GM12875 (cell line): ENCODE data around the gene HDHD3.

Experiments
- H3K4me3 ChIP-seq: one replicate; pipeline ENCODE4 v1.5.1; 2011; ENCODE audit warnings: low read depth, low read length, control low read depth
- TF ChIP-seq, protein P1 (sequence below): IDR thresholded peaks from 2 replicates; pipeline ENCODE4 v1.5.1; 2011; ENCODE audit warnings: low read depth, mild to moderate bottlenecking, control low read depth, inconsistent platforms, low read length, moderate library complexity, borderline replicate concordance; ENCODE audit not compliant: insufficient read depth

The HDHD3 gene

DNA sequence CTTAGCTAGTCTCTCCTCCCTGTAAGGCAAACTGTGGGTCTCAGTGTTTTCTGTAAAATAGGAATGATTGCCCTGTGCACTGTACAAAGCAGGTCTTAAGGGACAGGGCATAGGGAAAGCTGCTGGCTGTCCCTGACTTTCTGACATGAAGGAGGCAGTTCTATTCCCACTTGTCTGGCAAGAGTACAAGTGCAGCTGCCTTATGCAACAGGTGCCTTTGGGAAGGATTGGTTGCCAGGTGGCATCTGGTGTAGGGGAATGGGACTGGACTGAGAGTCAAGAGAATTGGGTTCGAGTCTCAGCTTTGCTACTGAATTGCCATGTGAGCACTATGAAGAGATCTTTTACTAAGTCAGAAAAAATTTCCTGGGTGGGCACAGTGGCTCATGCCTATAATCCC, 17.4 kb downstream of the HDHD3 start:
- H3K4me3 ChIP-seq: no peak overlapping the region
- TF ChIP-seq, protein P1, sequence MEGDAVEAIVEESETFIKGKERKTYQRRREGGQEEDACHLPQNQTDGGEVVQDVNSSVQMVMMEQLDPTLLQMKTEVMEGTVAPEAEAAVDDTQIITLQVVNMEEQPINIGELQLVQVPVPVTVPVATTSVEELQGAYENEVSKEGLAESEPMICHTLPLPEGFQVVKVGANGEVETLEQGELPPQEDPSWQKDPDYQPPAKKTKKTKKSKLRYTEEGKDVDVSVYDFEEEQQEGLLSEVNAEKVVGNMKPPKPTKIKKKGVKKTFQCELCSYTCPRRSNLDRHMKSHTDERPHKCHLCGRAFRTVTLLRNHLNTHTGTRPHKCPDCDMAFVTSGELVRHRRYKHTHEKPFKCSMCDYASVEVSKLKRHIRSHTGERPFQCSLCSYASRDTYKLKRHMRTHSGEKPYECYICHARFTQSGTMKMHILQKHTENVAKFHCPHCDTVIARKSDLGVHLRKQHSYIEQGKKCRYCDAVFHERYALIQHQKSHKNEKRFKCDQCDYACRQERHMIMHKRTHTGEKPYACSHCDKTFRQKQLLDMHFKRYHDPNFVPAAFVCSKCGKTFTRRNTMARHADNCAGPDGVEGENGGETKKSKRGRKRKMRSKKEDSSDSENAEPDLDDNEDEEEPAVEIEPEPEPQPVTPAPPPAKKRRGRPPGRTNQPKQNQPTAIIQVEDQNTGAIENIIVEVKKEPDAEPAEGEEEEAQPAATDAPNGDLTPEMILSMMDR: no peak

DNA sequence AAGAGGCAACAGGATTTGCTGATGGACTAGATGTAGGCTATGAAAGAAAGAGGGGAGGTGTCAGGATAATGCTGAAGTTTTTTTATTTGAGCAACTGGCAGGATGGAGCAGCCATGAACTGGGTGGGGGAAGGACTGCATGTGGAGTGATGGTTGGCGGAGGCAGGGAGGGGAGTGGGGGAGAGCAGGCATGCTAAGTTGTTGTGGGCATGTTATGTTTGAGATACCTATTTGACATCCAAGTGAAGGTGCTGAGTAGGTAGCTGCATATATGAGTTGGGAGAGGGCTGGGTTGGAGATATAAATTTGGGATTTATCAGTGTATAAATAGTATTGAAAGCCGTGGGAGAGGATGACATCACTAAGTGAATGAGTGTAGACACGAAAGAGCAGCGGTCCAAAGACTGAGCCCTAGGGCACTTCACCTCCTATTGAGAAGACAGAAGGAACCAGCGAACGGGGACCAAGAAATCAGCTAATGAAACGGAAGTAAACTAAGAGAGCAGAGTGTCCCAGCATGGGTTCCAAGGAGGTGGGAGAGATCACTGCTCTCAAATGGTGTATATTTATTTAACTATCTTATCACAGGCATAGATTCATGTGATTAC, 20.0 kb downstream of the HDHD3 start:
- TF ChIP-seq, protein P1: no peak
- no peak overlapping the region for H3K4me3 ChIP-seq

DNA sequence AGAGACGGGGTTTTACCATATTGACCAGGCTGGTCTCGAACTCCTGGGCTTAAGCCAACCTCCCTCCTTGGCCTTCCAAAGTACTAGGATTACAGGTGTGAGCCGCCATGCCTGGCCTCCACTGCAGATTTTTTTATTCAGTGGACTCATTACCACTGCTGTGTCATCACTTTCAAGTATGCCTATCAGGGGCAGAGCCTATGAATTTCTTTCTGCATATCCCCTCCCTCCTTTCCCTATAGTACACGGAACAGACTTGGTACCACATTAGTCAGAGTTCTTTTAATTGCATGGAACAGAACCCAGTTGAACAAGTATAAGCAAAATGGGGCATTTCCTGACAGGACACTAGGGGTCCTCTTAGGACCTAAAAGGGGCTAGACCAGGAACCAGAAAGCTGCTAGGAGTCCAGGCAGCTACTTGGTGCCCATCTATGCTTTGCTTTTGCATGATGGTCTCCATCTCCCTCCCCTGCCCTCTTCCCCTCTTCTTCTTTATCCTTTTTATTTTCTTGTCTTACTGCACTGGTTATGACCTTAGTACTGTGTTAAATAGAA, 21.7 kb downstream of the HDHD3 start:
- H3K4me3 ChIP-seq: no peak overlapping the region
- TF ChIP-seq, protein P1: 0 out of 2 replicates have a peak, but pooled peaks have one; percentile 8

DNA sequence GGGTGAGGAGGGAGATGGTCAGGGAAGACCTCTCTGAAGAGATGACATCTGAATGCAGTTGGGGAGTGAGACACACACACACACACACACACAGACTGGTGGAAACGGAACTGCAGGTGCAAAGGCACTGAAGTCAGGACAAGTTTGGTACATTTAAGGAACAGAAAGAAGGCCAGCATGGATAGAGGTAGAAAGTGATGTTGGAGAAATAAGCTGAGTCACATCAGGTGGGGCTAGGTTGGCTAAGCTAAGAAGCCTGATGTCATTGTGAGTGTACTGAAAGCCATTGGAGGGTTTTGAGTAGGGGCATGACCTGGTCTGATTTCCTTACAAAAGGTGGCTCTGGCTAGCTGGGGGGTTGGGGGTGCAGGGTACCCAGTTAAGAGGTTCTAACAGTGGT, 24.4 kb downstream of the HDHD3 start:
- no peak overlapping the region for H3K4me3 ChIP-seq
- TF ChIP-seq, protein P1: no peak

DNA sequence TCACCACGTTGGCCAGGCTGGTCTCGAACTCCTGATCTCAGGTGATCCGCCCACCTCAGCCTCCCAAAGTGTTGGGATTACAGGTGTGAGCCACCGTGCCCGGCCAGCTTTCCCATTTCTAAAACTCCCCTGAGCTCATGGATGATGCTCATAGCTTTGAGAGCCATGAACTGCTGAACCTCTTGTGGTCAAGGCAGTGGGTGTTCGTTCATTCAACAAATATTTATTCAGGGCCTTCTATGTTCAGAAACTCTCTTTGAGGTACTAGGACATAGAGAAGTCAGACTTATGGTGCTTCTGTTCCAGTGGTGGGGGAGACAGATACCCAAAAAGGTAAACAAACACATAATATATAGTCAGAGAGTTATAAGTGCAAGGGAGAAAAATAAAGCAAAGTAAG, 24.8 kb downstream of the HDHD3 start:
- TF ChIP-seq, protein P1: no peak
- H3K4me3 ChIP-seq: no peak overlapping the region

DNA sequence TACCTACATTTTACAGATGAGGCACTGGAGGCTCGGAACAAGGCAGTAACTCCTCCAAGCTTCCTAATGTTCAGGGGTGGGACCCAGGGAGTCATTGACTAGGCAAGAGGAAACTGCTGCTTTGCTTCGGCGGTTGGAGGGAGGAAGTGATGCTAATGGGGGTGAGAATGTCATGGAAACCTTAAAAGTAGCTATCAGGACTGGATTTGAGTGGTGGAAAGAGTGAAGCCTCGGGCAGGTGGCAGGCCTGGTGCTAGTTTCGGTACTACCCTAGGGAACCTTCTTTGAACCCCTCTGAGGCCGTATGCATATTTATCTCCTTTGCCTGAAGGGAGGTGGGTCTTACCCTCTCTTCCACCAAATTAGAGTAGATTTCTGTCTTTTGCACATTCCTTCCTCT, 25.8 kb downstream of the HDHD3 start:
- TF ChIP-seq, protein P1: no peak
- H3K4me3 ChIP-seq: no peak overlapping the region

DNA sequence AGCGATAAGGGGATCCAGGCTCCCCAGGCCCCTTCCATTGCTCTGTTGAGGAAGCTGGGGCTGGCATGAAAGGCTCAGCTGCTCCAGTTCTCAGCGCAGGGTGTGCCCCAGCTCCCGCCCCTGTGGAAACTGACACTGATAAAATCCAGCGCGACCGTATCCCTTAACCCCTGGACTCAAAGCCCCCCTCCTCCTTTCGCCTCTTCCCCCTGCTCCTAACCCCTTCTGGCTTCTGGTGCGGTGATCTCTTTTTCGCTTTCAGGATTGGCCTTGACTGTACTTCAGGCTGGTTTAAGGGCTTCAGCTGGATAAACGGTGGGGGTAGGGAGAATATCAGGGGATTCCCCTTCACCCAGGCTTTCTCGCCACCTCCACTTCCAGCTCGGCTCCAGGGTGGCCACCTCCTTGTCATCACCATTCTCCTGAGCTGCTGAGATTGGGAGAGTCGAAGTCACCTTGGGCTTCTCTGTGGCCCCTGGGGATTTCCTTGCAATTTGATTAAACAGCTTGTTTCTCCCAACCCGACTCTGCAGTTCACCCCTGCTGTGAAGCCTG, 26.6 kb downstream of the HDHD3 start:
- TF ChIP-seq, protein P1: no peak
- peak overlapping the region; percentile 65 for H3K4me3 ChIP-seq
